HCT116 (cell line): Measurements from ENCODE around the gene SLC15A5. TPM values are rescaled to one million over a fixed set of nuclear protein-coding genes. Genes with fewer than 3 reads are reported as not detected.

ENCODE experiments used
- ATAC-seq: fragments of 200-7000 bp; cut with Tn5 transposase; 2 replicates; pipeline ENCODE4 v1.9.1; 2020; ENCODE audit warnings: mild to moderate bottlenecking, moderate library complexity
- BruUV-seq: library from RNA; stranded (reverse); fragments of 400-500 nt; replicated peaks from 2 replicates; lab custom pipeline; 2021; lab: Mats Ljungman, UMichigan
- CTCF ChIA-PET: fragments of 300-600 bp; sonication (Branson Sonifier 250); formaldehyde crosslinking; loops from one replicate; lab custom pipeline; 2021; ENCODE audit warnings: antibody characterized with exemption; lab: Charles Lee
- POLR2A ChIA-PET: fragments of 300-600, 350-600 bp; sonication (Branson Sonifier 250); formaldehyde crosslinking; loops from one replicate; lab custom pipeline; 2021; ENCODE audit warnings: antibody characterized with exemption; lab: Charles Lee
- RAD21 ChIA-PET, 2 experiments: fragments of 300-600 bp; sonication (Branson Sonifier 250); formaldehyde crosslinking; loops; one replicate each; lab custom pipeline; 2023; ENCODE audit warnings: low total read pairs in 2 of 2; ENCODE audit not compliant: uncharacterized antibody in 2 of 2, unreplicated experiment in 2 of 2, low non-redundant PET in 1 of 2; lab: Charles Lee
- DNase-seq: peaks from one replicate; pipeline ENCODE4 v3.0.0-alpha.2; 2010; ENCODE audit warnings: low read depth, low spot score
- H2AFZ ChIP-seq: fragments of 200-600 bp; shearing (Covaris generic), sonication (generic); 2 replicates; pipeline ENCODE4 v1.6.1; 2017; ENCODE audit warnings: low read depth, mixed run types, mixed read lengths, antibody characterized with exemption, low read length; ENCODE audit not compliant: poor library complexity, severe bottlenecking
- H3K27ac ChIP-seq: 2 replicates; pipeline ENCODE4 v1.5.1; 2012; ENCODE audit warnings: low read depth, low read length
- H3K27me3 ChIP-seq: fragments of 200-600 bp; sonication (generic); 2 replicates; pipeline ENCODE4 v1.6.1; 2016; ENCODE audit warnings: mixed run types, low read length, mixed read lengths; ENCODE audit not compliant: insufficient read depth
- H3K36me3 ChIP-seq, 2 experiments: fragments of 200-500 bp in 1 of 2; fragments of 200-600 bp in 1 of 2; sonication (Bioruptor generic) in 1 of 2; sonication (generic) in 1 of 2; 2 replicates each; pipeline versions ENCODE4 v1.5.1 to v1.6.1; 2014 to 2016; ENCODE audit warnings: low read length in 2 of 2, inconsistent platforms in 1 of 2, mixed read lengths in 1 of 2, mixed run types in 1 of 2; ENCODE audit not compliant: insufficient read depth in 2 of 2, control insufficient read depth in 1 of 2
- H3K4me1 ChIP-seq, 2 experiments: fragments of 200-600 bp in 1 of 2; sonication (generic) in 1 of 2; 2 replicates each; pipeline versions ENCODE4 v1.5.1 to v1.6.1; 2012 to 2017; ENCODE audit warnings: low read length in 2 of 2, inconsistent platforms in 1 of 2, mild to moderate bottlenecking in 1 of 2, mixed read lengths in 1 of 2, mixed run types in 1 of 2, moderate library complexity in 1 of 2; ENCODE audit not compliant: insufficient read depth in 2 of 2, control insufficient read depth in 1 of 2
- H3K4me2 ChIP-seq: fragments of 200-600 bp; sonication (generic); 2 replicates; pipeline ENCODE4 v1.6.1; 2017; ENCODE audit warnings: mixed run types, low read length, mixed read lengths
- H3K4me3 ChIP-seq, 2 experiments: fragments of 200-600 bp in 1 of 2; sonication (generic) in 1 of 2; replicated peaks in 1 of 2; 2 replicates each; pipeline ENCODE4 v1.5.1; 2011 to 2016; ENCODE audit warnings: low read length in 2 of 2, control low read depth in 1 of 2, low read depth in 1 of 2, mild to moderate bottlenecking in 1 of 2, mixed read lengths in 1 of 2, mixed run types in 1 of 2
- H3K79me2 ChIP-seq: fragments of 200-600 bp; sonication (generic); 2 replicates; pipeline ENCODE4 v1.6.1; 2017; ENCODE audit warnings: mild to moderate bottlenecking, mixed run types, low read length, moderate library complexity, mixed read lengths; ENCODE audit not compliant: insufficient read depth
- H3K9ac ChIP-seq: fragments of 200-600 bp; sonication (generic); 2 replicates; pipeline ENCODE4 v1.6.1; 2016; ENCODE audit warnings: low read length, mixed read lengths
- H3K9me2 ChIP-seq: fragments of 200-600 bp; sonication (generic), shearing (Covaris generic); 2 replicates; pipeline ENCODE4 v1.6.1; 2017; ENCODE audit warnings: mixed run types, mild to moderate bottlenecking, moderate library complexity; ENCODE audit not compliant: insufficient read depth
- H3K9me3 ChIP-seq, 2 experiments: fragments of 200-500 bp in 1 of 2; fragments of 200-600 bp in 1 of 2; sonication (Bioruptor generic) in 1 of 2; sonication (generic) in 1 of 2; 2 replicates each; pipeline ENCODE4 v1.6.1; 2014 to 2017; ENCODE audit warnings: low read length in 2 of 2, mixed read lengths in 2 of 2, inconsistent platforms in 1 of 2, low read depth in 1 of 2, mild to moderate bottlenecking in 1 of 2, mixed run types in 1 of 2, moderate library complexity in 1 of 2; ENCODE audit not compliant: control insufficient read depth in 1 of 2, insufficient read depth in 1 of 2
- H4K20me1 ChIP-seq: fragments of 200-600 bp; sonication (generic), shearing (Covaris generic); 2 replicates; pipeline ENCODE4 v1.6.1; 2017; ENCODE audit warnings: mixed run types, mild to moderate bottlenecking, moderate library complexity; ENCODE audit not compliant: insufficient read depth
- CEBPB ChIP-seq: IDR thresholded peaks from 2 replicates; pipeline ENCODE4 v1.6.1; 2012; ENCODE audit warnings: low read depth
- CTCF ChIP-seq, 3 experiments: fragments of 200-600 bp in 1 of 3; sonication (generic) in 1 of 3; IDR thresholded peaks in 2 of 3; conservative IDR thresholded peaks in 1 of 3; 2 replicates each; pipeline ENCODE4 v1.5.1; 2012 to 2017; ENCODE audit warnings: low read depth in 2 of 3, low read length in 2 of 3, antibody characterized with exemption in 1 of 3, borderline replicate concordance in 1 of 3, control low read depth in 1 of 3, mild to moderate bottlenecking in 1 of 3, mixed read lengths in 1 of 3, mixed run types in 1 of 3, moderate library complexity in 1 of 3; ENCODE audit not compliant: insufficient read depth in 1 of 3
- EGR1 ChIP-seq: IDR thresholded peaks from 2 replicates; pipeline ENCODE4 v1.6.1; 2012; ENCODE audit warnings: low read depth
- ELF1 ChIP-seq: IDR thresholded peaks from 2 replicates; pipeline ENCODE4 v1.6.1; 2012; ENCODE audit warnings: low read depth, borderline replicate concordance
- EZH2 ChIP-seq: fragments of 200-600 bp; sonication (generic); IDR thresholded peaks from 2 replicates; pipeline ENCODE4 v1.6.1; 2017; ENCODE audit warnings: antibody characterized with exemption, mixed run types
- EZH2phosphoT487 ChIP-seq: fragments of 200-600 bp; IDR thresholded peaks from 2 replicates; pipeline ENCODE4 v1.6.1; 2018; ENCODE audit warnings: antibody characterized with exemption, borderline replicate concordance
- JUND ChIP-seq: IDR thresholded peaks from 2 replicates; pipeline ENCODE4 v1.6.1; 2012
- POLR2A ChIP-seq: IDR thresholded peaks from 2 replicates; pipeline ENCODE4 v1.7.0; 2011; ENCODE audit warnings: borderline replicate concordance; ENCODE audit not compliant: insufficient read depth, insufficient read length; ENCODE audit errors: extremely low read depth
- POLR2AphosphoS5 ChIP-seq: IDR thresholded peaks from 2 replicates; pipeline ENCODE4 v1.6.1; 2011; ENCODE audit warnings: mild to moderate bottlenecking, low read depth, low read length, moderate library complexity
- RAD21 ChIP-seq: IDR thresholded peaks from 2 replicates; pipeline ENCODE4 v1.6.1; 2012; ENCODE audit warnings: low read depth, mild to moderate bottlenecking
- REST ChIP-seq: IDR thresholded peaks from 2 replicates; pipeline ENCODE4 v1.6.1; 2012; ENCODE audit warnings: low read depth
- SP1 ChIP-seq: IDR thresholded peaks from 2 replicates; pipeline ENCODE4 v1.6.1; 2012; ENCODE audit warnings: low read depth
- SRF ChIP-seq: IDR thresholded peaks from 2 replicates; pipeline ENCODE4 v1.6.1; 2012; ENCODE audit warnings: low read depth
- TCF7L2 ChIP-seq: IDR thresholded peaks from 2 replicates; pipeline ENCODE4 v1.7.0; 2011; ENCODE audit warnings: borderline replicate concordance, inconsistent platforms; ENCODE audit not compliant: insufficient read depth, insufficient read length; ENCODE audit errors: extremely low read depth
- YY1 ChIP-seq: IDR thresholded peaks from 2 replicates; pipeline ENCODE4 v1.6.1; 2011; ENCODE audit warnings: low read length, low read depth, moderate library complexity, mild to moderate bottlenecking; ENCODE audit not compliant: insufficient replicate concordance; ENCODE audit errors: extremely low read depth
- ZFX ChIP-seq: fragments of 450-650 bp; IDR thresholded peaks from 2 replicates; pipeline ENCODE4 v1.6.1; 2017
- ZNF274 ChIP-seq: fragments of 200-500 bp; sonication (Bioruptor generic); IDR thresholded peaks from 2 replicates; pipeline ENCODE4 v1.6.1; 2014; ENCODE audit warnings: mild to moderate bottlenecking, low read depth, low read length, inconsistent platforms
- intact Hi-C: fragments of 100-400 bp; cut with micrococcal nuclease; formaldehyde crosslinking; loops from 2 replicates; pipeline ENCODE4 v1.10.0; 2022
- total RNA-seq: library from RNA; stranded (reverse); gene quantifications from one replicate; pipeline ENCODE4 v1.2.1, GENCODE V29; 2021; ENCODE audit not compliant: unreplicated experiment
- TF ChIP-seq, protein P1 (sequence below): IDR thresholded peaks from 2 replicates; pipeline ENCODE4 v1.6.1; 2012

Gene SLC15A5
- total RNA-seq, 1 experiment from 2014 or later = not detected

- TF ChIP-seq CTCF (IDR thresholded peaks at IDR 0.05 in 2 of 3, conservative IDR thresholded peaks at IDR 0.05 in 1 of 3; ENCODE audit: borderline replicate concordance in 1 of 3, insufficient read depth in 1 of 3, low read depth in 2 of 3, low read length in 2 of 3) = no peak
Measured at GRCh38 chr12:16324272-16324671, 46.8 kb upstream of the SLC15A5 start (continued).

GRCh38 chr12:16323638-16324037 lies 46.2 kb upstream of the SLC15A5 start:
- intact Hi-C loops = no loop called here
- RAD21 ChIA-PET = no interaction called here
- Histone ChIP-seq H3K9ac (no peak overlapping the region), H2AFZ (no peak overlapping the region), H3K4me2 (no peak overlapping the region), H3K27ac (no peak overlapping the region), H4K20me1 (no peaks in the 10 kb centered on the region), H3K79me2 (no peaks in the 10 kb centered on the region), H3K4me3 (no peak overlapping the region), H3K9me3 (no peaks in the 10 kb centered on the region), H3K36me3 (no peaks in the 10 kb centered on the region), H3K27me3 (no peaks in the 10 kb centered on the region), H3K4me1 (no peaks in the 10 kb centered on the region), H3K9me2 (no peaks in the 10 kb centered on the region)
- ATAC-seq (no peak), DNase-seq (no peak)
- CTCF ChIA-PET = no interaction called here
- POLR2A ChIA-PET = no interaction called here
- TF ChIP-seq SP1 (no peak), RAD21 (no peak), YY1 (no peak), POLR2A (no peak), JUND (no peak), ZFX (no peak), SRF (no peak), EZH2 (no peak), CTCF (IDR thresholded peaks at IDR 0.05 in 2 of 3, conservative IDR thresholded peaks at IDR 0.05 in 1 of 3; ENCODE audit: borderline replicate concordance in 1 of 3, insufficient read depth in 1 of 3, low read depth in 2 of 3, low read length in 2 of 3) (no peak), POLR2AphosphoS5 (no peak), EGR1 (no peak), REST (no peak), EZH2phosphoT487 (no peak), TCF7L2 (no peak), ZNF274 (no peak), ELF1 (no peak), CEBPB (no peak)
- TF ChIP-seq, protein P1, sequence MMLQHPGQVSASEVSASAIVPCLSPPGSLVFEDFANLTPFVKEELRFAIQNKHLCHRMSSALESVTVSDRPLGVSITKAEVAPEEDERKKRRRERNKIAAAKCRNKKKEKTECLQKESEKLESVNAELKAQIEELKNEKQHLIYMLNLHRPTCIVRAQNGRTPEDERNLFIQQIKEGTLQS = no peak
- no TSS peak for BruUV-seq
